ENCODE results near the gene FADS3.

The FADS3 gene

DNA sequence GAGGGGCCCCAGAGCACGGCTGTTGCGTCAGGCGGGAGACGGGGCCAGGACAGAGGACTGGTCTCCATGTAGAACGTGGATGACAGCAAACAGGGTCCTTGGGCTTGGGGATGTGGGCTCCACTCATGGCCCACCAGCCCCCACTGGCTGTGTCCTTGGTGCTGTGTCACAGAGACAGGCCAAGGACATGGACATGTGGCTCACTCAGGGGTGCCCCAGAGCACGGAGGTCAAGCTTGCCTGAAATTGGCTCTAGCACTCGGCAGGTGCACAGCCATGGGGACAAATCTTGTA lies 48.9 kb downstream of the FADS3 start:
- H3K27ac ChIP-seq: no peak overlapping the region
- DNase-seq (ENCODE audit: low read depth, low spot score): no peak

DNA sequence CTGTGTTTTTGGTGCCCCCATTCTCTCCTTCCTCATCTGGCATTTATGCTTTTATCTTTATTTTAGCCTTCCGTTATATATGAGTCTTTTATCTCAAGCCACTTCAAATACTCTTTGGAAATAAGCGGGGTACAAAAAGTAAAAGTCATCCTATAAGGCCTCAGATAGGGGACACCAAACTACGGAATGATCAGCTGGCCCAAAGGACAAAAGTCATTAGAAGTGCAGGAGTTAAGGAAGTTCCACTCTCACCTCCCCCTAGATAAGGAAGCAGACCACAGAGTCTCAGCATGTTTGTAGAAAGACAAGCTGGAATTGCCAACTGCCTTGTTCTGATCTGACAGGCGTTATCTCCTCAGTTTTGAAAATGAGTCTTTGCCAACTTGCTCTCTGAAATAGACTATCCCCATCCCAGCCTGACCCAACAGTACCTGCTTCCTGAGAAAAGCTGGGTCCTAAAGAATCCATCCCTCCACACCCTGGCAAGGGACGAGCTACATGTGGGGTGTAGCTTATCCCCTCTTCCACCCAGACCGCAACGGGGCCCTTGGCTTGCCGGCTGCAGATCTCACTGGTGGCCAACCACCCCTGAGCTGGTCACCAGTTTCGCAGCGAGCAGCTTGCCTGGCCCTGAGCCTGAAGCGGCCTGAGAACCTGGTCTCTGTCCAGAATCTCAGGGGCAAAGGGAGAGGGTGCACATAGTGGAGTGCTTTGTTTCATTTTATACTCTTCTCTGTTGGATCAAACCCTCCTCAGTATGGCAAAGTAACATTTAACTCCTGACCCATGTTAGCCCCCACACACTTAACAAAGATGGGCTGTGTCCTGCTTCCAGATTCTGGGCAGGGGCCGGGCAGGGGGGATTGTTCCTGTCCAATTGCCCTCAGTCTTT lies 49.5 kb downstream of the FADS3 start:
- H3K27ac ChIP-seq: no peak overlapping the region
- DNase-seq (ENCODE audit: low read depth, low spot score): no peak

DNA sequence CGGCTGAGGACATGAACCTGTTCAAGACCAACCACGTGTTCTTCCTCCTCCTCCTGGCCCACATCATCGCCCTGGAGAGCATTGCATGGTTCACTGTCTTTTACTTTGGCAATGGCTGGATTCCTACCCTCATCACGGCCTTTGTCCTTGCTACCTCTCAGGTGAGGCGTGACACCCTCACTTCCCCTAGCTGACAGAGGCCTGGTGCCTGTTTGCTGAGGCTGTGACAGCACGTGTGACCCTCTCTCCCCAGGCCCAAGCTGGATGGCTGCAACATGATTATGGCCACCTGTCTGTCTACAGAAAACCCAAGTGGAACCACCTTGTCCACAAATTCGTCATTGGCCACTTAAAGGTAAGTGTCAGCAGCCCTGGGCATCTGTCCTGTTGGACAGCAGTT lies 51.0 kb downstream of the FADS3 start:
- DNase-seq (ENCODE audit: low read depth, low spot score): no peak
- H3K27ac ChIP-seq: no peak overlapping the region

DNA sequence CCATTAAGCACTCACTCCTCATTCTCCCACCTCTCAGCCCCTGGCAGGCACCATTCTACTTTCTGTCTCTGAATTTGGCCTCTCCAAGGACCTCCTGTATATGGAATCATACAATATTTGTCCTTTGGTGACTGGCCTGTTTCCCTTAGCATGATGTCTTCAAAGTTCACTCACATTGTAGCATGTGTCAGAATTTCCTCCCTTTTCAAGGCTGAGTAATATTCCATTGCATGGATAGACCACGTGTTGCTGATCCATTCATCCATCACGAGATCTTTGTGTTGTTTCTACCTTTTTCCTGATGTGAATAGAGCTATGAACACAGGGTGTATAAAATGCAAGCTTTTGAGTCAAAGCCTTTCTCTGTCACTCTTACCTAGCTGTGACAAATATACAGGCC lies 51.6 kb downstream of the FADS3 start:
- DNase-seq (ENCODE audit: low read depth, low spot score): no peak
- H3K27ac ChIP-seq: no peak overlapping the region

DNA sequence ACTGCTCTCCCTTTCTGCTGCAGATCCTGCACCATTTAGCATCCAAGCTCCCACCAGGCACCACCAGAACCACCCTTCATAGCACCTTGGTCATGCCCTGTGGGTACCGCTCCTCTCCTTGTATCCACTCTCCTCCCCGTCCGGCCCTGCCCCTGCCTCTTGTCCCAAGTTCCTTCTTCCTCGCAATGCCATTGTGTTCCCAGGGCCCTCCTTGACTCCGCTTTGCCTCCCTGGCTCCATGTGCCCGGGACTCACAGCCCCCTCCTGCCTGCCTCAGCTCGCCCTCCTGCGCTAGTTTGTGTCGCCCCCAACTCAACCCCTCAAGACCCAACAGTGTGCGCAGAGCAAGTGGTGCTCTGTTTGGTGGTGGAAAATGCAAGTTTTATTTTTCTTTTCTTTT lies 52.4 kb downstream of the FADS3 start:
- DNase-seq (ENCODE audit: low read depth, low spot score): no peak
- no peak overlapping the region for H3K27ac ChIP-seq

DNA sequence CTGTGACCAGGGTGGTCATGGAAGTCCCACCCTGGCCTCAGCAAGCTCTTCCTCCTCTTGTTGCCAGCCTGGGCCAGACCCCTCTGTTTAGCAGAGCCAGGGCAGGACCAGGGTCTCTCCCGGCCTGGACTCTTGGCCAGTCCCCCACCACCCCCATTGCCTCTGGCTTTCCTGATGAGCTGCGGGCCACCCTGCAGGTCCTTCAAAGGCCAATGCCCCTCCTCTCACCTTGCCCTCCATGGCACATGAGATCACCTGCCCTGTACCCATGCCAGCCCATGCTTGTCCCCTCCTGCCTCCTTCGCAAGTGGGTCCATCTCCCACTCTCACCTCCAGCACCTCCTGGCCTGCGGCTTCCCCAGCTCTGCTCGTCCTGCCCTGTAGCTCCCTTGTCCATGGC lies 52.8 kb downstream of the FADS3 start:
- no peak for DNase-seq (ENCODE audit: low read depth, low spot score)
- H3K27ac ChIP-seq: no peak overlapping the region

DNA sequence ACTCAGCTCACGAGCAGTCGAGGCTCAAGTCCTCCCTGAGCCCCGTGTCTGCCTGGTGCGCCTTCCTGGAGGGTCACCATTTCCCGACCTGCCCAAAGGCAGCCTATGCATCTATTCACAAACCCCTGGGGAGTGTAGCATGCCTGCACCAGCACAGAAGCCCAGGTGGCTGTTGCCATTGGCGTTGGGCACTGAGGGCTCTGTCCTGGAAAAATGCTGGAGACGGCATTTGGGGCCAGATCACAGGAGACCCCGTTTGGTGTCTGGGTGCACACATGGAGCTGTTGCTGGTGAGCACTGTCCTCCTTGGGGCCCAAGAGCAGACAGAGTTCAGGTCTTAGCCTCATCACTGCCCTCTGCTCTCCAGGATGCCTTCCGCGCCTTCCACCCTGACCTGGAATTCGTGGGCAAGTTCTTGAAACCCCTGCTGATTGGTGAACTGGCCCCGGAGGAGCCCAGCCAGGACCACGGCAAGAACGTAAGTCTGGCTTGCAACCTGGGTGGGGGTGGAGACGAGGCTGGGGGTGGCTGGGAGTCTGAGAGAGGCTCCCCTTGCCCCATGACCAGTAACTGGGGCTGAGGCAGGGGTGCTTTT lies 53.8 kb downstream of the FADS3 start:
- no peak overlapping the region for H3K27ac ChIP-seq
- no peak for DNase-seq (ENCODE audit: low read depth, low spot score)

DNA sequence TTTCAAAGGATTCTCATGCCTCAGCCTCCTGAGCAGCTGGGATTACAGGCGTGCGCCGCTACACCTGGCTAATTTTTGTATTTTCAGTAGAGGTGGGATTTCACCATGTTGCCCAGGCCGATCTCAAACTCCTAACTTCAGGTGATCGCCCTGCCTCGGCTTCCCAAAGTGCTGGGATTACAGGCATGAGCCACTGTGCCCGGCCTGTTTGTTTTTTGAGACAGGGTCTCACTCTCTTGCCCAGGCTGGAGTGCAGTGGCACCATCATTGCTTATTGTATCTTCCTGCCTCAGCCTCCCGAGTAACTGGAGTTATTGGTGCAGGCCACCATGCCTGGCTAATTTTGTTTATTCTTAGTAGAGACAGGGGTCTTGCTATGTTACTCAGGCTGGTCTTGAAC lies 55.2 kb downstream of the FADS3 start:
- no peak overlapping the region for H3K27ac ChIP-seq
- no peak for DNase-seq (ENCODE audit: low read depth, low spot score)

DNA sequence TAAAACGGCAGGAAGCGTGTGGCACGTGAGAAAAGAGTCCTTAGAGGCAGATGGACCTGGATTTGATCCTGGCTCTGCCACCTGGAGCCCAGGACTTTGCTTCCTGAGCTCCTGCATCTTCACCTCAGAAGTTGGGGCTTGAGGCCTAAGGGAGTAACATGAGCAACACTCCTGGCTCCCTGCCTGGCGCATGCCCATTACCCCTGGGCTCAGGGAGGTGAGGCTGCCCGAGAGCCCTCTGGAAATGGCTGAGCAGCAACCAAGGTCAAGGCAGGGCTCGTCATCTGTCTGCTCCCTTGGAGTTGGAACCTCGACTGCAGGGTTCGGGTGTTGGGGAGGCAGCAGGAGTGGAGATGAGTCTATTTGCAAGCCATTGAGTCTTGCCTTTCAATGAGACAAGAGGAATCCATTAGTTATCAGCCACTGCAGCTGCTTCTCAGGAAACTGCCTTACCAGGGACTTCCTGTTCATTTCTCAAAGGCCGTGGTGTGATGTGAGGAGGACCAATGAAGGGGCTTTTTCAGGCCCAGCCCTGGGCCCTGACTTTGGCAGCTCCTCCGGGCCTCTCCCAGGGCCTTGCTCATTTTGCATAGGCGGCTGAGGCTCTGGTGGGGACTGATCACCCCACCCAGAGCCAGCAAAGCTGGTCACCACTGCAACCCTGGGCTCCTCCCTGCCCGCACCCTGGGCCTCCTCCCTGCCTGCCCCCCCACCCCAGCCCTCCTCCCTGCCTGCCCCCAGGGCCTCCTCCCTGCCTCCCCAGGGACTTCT lies 56.9 kb downstream of the FADS3 start:
- no peak for DNase-seq (ENCODE audit: low read depth, low spot score)
- H3K27ac ChIP-seq: no peak overlapping the region

DNA sequence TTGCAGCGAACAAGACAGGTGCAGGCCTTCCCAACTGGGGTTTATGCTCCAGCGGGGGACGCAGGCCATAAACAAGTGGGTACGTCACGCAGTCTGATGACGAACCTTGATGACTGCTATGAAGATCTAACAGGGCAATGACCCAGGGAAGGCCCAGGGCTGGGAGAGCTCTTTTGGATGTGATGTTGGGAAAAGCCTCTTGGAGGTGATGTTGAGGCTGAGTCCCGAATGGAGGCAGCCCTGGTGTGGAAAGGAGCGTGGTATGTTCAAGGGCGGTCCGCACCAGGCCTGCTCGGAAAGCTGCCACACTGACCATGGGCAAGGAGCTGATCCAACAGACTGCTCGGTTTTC lies 57.4 kb downstream of the FADS3 start:
- no peak for DNase-seq (ENCODE audit: low read depth, low spot score)
- H3K27ac ChIP-seq: no peak overlapping the region

DNA sequence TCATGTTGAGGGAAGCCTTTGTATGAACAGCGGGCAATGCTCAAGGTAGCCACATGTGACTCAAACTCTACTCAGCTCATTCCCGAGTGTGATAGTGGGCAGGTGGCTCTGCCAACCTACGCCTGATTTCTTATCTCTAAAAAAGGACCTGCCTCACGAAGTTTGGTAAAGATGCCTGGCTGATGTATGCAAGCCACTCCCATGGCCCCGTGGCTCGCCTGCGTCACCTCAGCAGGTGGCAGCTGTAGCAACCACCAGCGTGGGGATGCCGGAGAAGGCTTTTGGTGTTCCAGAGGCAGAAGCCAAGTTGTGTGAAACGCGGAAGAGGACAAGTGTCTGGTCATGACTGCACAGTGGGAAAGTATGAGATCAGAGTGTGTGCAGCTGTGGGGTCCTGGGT lies 57.9 kb downstream of the FADS3 start:
- no peak overlapping the region for H3K27ac ChIP-seq
- no peak for DNase-seq (ENCODE audit: low read depth, low spot score)

DNA sequence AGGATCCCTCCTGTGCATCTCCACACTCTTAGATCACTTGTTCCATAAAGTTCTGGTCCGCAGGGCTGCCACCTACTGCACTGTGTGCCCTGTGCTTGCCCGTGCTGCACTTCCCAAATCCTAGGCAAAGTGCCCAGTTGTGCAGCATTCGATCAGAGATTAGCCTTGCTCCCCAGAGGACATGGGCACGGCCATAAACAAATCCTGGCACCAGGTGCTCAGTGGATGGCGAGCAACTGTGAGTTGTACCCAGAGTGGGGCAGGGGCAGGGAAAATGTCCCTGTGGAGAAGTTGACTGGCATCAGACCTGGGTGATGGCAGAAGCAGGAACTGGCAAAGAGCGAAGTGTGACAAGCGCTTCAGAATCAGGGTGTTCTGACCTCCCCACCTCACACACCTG lies 58.6 kb downstream of the FADS3 start:
- no peak for DNase-seq (ENCODE audit: low read depth, low spot score)
- no peak overlapping the region for H3K27ac ChIP-seq

DNA sequence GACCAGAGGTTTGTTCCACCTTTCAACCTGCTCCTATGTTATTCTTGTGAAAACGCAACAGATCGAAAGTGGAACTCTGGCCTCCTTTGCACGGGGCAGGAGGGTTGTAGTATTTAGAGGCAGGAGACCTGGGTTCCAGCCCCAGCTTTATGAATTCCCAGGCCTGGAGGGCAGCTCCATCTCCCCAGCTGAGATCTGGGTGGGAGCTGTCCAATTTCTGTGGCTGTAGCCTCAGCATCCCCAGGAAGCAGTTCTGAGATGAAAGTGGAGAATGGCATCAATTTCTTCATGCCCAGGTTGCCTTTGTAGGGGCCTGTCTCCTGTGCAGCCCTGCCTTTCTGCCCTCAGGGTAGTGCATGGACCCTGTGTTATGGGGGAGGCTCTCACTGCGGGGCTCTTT lies 59.1 kb downstream of the FADS3 start:
- H3K27ac ChIP-seq: no peak overlapping the region
- DNase-seq (ENCODE audit: low read depth, low spot score): no peak

DNA sequence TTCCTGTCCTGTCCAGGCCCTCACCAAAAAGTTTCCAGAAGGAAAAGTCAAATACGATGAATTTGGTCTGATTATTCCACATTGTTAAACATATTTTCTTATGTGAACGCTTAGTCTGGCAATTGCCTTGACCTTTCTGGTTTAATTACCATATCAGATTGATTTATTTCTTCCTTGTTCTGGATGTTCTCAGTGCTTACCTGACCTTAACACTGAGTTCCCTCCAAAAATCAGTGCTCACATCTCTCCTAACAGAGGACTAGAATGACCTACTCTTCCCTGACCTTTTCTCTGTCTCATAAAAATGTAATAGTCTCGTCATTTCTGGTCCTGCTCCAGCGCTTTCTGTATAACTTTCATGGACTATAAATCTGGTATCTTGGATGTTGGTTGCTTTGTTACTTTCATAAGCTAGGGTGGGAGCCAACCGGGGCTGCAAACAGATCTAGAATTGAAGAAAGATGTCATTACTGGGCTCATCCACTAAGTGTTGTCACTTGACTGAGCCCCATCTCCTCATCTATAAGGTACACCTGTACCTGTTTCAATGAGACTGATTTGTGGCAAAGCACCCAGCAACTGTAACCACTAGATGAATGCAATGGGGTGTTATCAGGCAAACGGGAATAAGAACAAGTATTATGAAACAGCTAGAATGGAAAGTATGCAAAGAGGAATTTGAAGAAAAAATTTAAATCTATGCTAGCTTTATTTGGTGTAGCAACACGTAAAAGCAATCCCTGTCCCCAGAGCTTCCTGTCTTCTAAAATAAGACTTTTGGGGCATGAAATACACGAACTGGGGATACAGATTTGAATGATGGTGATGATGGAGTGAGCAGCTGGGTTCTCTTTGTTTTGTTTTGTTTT lies 60.9 kb downstream of the FADS3 start:
- no peak overlapping the region for H3K27ac ChIP-seq

DNA sequence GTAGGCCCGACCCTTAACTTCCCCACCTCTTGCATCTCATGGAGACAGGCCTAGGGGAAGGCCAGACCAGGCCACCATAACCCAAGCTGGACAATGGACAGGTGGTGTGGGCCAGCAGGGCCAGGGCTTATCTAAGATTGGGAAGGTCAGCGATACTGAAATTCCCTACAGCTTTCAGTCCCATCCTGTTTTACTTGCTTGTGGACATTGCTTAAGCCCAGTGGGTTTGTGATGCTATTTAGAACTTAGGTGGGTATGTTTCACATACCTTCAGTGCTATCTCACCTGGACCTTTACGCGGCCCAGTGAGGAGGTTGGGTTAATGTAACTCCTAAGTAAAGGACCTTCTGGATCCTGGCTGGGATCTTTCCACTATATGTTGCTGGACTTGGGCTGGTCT lies 61.5 kb downstream of the FADS3 start:
- no peak for DNase-seq (ENCODE audit: low read depth, low spot score)
- H3K27ac ChIP-seq: no peak overlapping the region

More for the DNA sequence above, 60.9 kb downstream of the FADS3 start:
- no peak for DNase-seq (ENCODE audit: low read depth, low spot score)

DNA sequence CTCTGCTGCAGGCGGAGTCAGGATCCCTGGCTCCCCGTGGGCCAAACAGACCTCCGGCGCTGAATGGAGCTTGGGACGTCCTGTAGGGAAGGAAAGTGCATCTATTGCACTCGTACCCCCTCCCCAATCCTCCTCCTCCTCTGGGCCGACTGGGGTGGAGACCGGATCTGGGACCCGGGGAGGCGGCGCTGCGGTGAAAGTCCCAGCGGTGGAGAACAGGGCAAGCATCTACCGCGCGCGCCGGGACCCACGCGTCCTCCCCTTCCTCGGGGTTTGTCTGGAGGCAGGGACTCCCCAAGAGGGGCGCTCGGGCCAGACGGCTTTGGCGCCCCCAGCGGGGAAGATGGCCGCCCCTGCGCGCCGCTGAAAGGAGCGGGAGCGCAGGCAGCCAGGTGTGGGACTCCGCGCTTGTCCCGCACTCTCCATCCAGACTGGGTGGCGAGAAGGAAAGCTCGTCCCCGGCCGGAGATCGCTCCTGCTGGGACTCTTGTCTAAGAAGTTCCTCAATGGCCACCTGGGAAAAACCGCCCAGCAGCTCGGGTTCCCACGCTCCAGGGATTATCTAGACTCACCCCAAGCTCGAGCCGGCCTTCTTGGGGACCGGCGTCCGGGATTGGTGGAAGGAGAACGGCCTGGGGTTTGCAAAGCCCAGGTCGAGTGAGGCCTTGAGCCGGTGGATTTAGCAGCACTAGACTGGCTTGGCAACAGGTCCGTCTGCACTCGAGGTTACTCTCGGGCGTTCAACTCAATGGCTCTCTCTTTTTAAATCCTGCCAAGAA lies 62.5 kb downstream of the FADS3 start:
- DNase-seq (ENCODE audit: low read depth, low spot score): no peak
- peak overlapping the region; percentile 31 for H3K27ac ChIP-seq

DNA sequence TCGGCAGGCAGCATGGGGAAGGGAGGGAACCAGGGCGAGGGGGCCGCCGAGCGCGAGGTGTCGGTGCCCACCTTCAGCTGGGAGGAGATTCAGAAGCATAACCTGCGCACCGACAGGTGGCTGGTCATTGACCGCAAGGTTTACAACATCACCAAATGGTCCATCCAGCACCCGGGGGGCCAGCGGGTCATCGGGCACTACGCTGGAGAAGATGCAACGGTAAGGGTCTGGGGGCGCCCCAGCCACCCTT lies 63.0 kb downstream of the FADS3 start:
- no peak for DNase-seq (ENCODE audit: low read depth, low spot score)
- H3K27ac ChIP-seq: peak overlapping the region; percentile 31

DNA sequence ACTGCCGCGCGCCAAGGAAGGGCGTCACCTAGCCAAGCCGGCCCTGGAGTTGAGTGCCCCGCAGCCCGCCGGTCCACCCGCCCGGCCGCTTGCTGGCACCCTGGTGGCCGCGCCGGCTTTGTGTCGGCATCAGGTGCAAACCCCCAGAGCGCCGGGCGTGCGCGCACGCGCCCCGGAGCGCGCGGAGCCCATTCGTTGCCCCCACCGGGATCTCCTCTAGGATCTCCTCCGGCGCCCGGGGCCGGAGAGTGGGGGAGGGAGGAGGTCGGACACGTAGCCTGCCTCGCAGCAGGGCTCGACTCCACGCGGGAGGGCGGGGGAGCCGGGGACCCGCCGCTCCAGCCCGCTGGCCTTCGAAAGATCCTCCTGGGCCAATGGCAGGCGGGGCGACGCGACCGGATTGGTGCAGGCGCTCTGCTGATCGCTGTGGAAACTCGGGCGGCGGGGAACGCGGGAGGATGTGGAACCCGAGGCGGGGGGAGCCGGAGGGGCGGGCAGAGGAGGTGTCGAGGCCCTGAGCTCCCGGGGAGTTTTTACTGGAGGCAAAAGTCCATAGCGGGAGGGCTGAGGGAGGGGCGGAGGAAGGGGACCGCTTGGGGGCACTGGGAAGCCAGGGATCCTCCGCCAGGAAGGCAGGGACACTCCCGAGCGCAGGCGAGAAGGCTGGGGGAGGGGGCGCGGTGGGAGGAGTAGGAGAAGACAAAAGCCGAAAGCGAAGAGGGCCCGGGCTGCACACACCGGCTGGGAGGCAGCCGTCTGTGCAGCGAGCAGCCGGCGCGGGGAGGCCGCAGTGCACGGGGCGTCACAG lies 63.6 kb downstream of the FADS3 start, which contains the start of gene FADS2:
TSS of gene FADS2 (plus strand) at position 730 of the 808 bp plus-strand sequence. CDS start 91 bp downstream, outside the sequence.
- DNase-seq (ENCODE audit: low read depth, low spot score): peak; percentile 31
- H3K27ac ChIP-seq: peak within 1 kb of the TSS; percentile 31

DNA sequence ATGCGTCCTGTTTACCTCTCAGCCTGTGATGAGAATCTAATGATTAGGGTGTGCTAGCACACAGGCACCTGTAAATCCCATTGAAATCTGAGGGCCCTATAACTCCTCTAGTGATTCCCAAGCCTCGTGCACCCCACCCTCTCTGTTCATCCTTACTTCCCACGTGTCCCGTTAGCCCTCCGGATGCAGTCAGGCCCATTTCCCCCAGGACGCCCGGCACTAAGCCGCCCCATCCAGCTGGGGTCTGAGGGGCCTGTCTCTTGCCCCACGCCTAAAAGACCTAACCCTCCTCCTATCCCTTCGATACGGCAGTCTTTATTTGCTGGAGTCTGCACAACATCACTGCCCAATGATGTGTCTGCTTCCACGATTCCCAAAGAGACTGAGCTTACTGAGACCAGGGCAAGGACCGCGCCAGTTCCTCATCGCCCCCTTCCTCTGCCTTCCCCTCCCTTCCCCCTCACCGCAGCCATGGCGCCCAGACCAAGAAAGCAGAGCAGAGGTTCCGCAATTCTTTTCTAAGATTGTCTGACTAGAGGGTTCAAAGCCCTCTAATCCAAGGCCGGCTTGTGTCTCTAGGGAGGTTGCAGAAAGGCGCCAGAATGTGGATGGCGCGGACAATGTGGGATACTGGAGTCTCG lies 64.3 kb downstream of the FADS3 start:
- peak overlapping the region; percentile 31 for H3K27ac ChIP-seq
- no peak for DNase-seq (ENCODE audit: low read depth, low spot score)

All from epithelial cell of prostate (primary cell).